HG02885 (cell line): ENCODE measurements around the gene DCLK3.

ENCODE experiments used
- ATAC-seq: cut with Tn5 transposase; IDR thresholded peaks from one replicate; pipeline ENCODE4 v1.9.1; 2021; ENCODE audit warnings: mild to moderate bottlenecking; ENCODE audit not compliant: unreplicated experiment, poor library complexity

The DCLK3 gene

GRCh38 chr3:36679384-36680200 is 84.8 kb downstream of the DCLK3 start:
- peak; percentile 80 for ATAC-seq

- no peak for ATAC-seq
These were observed 85.9 kb downstream of the DCLK3 start for GRCh38 chr3:36678216-36679013.

- ATAC-seq, result peak; percentile 73
These were observed 86.9 kb downstream of the DCLK3 start for GRCh38 chr3:36677331-36678007.

GRCh38 chr3:36674816-36675215 is 89.5 kb downstream of the DCLK3 start:
- no peak for ATAC-seq

- no peak for ATAC-seq
These were observed 94.6 kb downstream of the DCLK3 start for GRCh38 chr3:36669764-36670163.

GRCh38 chr3:36666166-36666565 is 98.2 kb downstream of the DCLK3 start:
- no peak for ATAC-seq

GRCh38 chr3:36663666-36664291 is 100.6 kb downstream of the DCLK3 start:
- ATAC-seq, result peak; percentile 66

- no peak for ATAC-seq
These were observed 101.7 kb downstream of the DCLK3 start for GRCh38 chr3:36662626-36663025.
